GM21576 (cell line): ENCODE measurements around the gene SPATC1L.
"Not testable (repeated sequence)": the region's sequence is repeated elsewhere in the genome, so short reads cannot be mapped to it uniquely, and the experiment has no call there.

Experiments
- ATAC-seq: cut with Tn5 transposase; IDR thresholded peaks from one replicate; pipeline ENCODE4 v1.9.1; 2021; ENCODE audit warnings: mild to moderate bottlenecking, moderate library complexity; ENCODE audit not compliant: unreplicated experiment

Gene SPATC1L

GRCh38 chr21:46151989-46152926 lies 32.0 kb downstream of the SPATC1L start:
- no peak for ATAC-seq

GRCh38 chr21:46151261-46151988 lies 32.8 kb downstream of the SPATC1L start:
- no peak for ATAC-seq

GRCh38 chr21:46150491-46151121 lies 33.7 kb downstream of the SPATC1L start:
- no peak for ATAC-seq

- ATAC-seq: no peak
Observed at GRCh38 chr21:46150073-46150472, 34.2 kb downstream of the SPATC1L start.

- no peak for ATAC-seq
Observed at GRCh38 chr21:46149205-46149901, 34.9 kb downstream of the SPATC1L start.

GRCh38 chr21:46148106-46148505 lies 36.2 kb downstream of the SPATC1L start:
- no peak for ATAC-seq

GRCh38 chr21:46147429-46147828 lies 36.8 kb downstream of the SPATC1L start:
- ATAC-seq: not testable (repeated sequence)

GRCh38 chr21:46146856-46147255 lies 37.4 kb downstream of the SPATC1L start:
- no peak for ATAC-seq

- no peak for ATAC-seq
Observed at GRCh38 chr21:46145840-46146691, 38.2 kb downstream of the SPATC1L start.

GRCh38 chr21:46145159-46145839 lies 39.0 kb downstream of the SPATC1L start:
- no peak for ATAC-seq

GRCh38 chr21:46144464-46145070 lies 39.7 kb downstream of the SPATC1L start:
- no peak for ATAC-seq

GRCh38 chr21:46142582-46143473 lies 41.4 kb downstream of the SPATC1L start:
- ATAC-seq: no peak

- ATAC-seq: no peak
Observed at GRCh38 chr21:46141767-46142581, 42.3 kb downstream of the SPATC1L start.

GRCh38 chr21:46140352-46141003 lies 43.8 kb downstream of the SPATC1L start:
- ATAC-seq: not testable (repeated sequence)

GRCh38 chr21:46139686-46140085 lies 44.6 kb downstream of the SPATC1L start:
- ATAC-seq: no peak

GRCh38 chr21:46138383-46138970 lies 45.8 kb downstream of the SPATC1L start:
- ATAC-seq: no peak
